Measurements from ENCODE around the gene UBE4B. TPM values are rescaled to one million over a fixed set of nuclear protein-coding genes. Genes with fewer than 3 reads are reported as not detected.

UBE4B gene
- total and polyA plus RNA-seq, 2 of the 4 experiments (the other 2 are of a cell fraction): 26.5 to 39.3 TPM

- POLR2A ChIA-PET (ENCODE audit: unreplicated experiment): interaction anchor here (0.6 kb wide), 1 partner anchor 55 kb away, joined by 5 read pairs; no protein-coding TSS in a partner anchor
- ATAC-seq (ENCODE audit: low read depth): no peak
Measured at GRCh38 chr1:10213186-10213705, 180.5 kb downstream of the UBE4B start.

More at GRCh38 chr1:10213186-10213705, 180.5 kb downstream of the UBE4B start:
- CTCF ChIA-PET: no interaction called here
- BruUV-seq (replicated peaks): no TSS peak
- Histone ChIP-seq H3K56ac (ENCODE audit: extremely low read depth, insufficient read depth, low read length) (no peak overlapping the region), H3K9me3 (ENCODE audit: control insufficient read depth, insufficient read depth, low read length) (no peaks in the 10 kb centered on the region), H2BK15ac (ENCODE audit: low read depth, low read length) (no peak overlapping the region), H3K9ac (ENCODE audit: low read depth, low read length) (no peak overlapping the region), H3K23ac (ENCODE audit: low read depth, low read length) (no peak overlapping the region), H3K4me2 (ENCODE audit: low read depth, low read length) (no peak overlapping the region), H3K9me1 (ENCODE audit: insufficient read depth, low read length) (peaks cover 17% of the 10 kb centered on the region; the same call in 1 of the 2 replicates), H4K8ac (ENCODE audit: low read depth in 2 of 2, low read length in 2 of 2) (no peak overlapping the region), H2AK9ac (replicated peaks; ENCODE audit: low read depth, low read length, poor library complexity) (no peak overlapping the region), H4K20me1 (ENCODE audit: insufficient read depth, low read length) (peaks cover 59% of the 10 kb centered on the region), H3K36me3 (ENCODE audit: control insufficient read depth, insufficient read depth, low read length) (no peaks in the 10 kb centered on the region), H2BK120ac (ENCODE audit: low read depth, low read length) (no peak overlapping the region), H4K91ac (ENCODE audit: insufficient read depth, low read depth, low read length) (no peak overlapping the region), H3K4me3 (ENCODE audit: insufficient read depth, low read depth, low read length) (no peak overlapping the region), H3K27ac (ENCODE audit: insufficient read depth, low read length) (no peak overlapping the region), H2AFZ (replicated peaks; ENCODE audit: low read length, poor library complexity) (no peak overlapping the region), H3K14ac (replicated peaks; ENCODE audit: low read depth, low read length) (no peak overlapping the region), H3K4ac (ENCODE audit: low read depth, low read length) (no peak overlapping the region), H2BK20ac (ENCODE audit: low read depth, low read length) (no peak overlapping the region), H3K79me1 (ENCODE audit: low read depth in 1 of 2, low read length in 2 of 2) (peaks cover 0 to 49% of the 10 kb centered on the region in 2 experiments; a peak in 2 of 4 replicates), H4K5ac (ENCODE audit: low read depth, low read length) (no peak overlapping the region), H2AK5ac (ENCODE audit: low read depth, low read length) (no peak overlapping the region), H3K4me1 (ENCODE audit: control insufficient read depth, insufficient read depth, low read length) (peaks cover 15% of the 10 kb centered on the region), H3K27me3 (ENCODE audit: control insufficient read depth, insufficient read depth, low read length) (no peaks in the 10 kb centered on the region), H3K18ac (ENCODE audit: low read depth, low read length) (no peak overlapping the region), H2BK5ac (ENCODE audit: low read depth, low read length, poor library complexity, severe bottlenecking) (no peak overlapping the region)
- in situ Hi-C loops (cut with MboI; ENCODE audit: low sequenced_read_pairs): no loop called here
- no peak for DNase-seq
- WGBS, 2 experiments (ENCODE audit: extremely low coverage in 2 of 2, insufficient read length in 1 of 2): no CpG with 5 or more reads among the region's 3 CpGs
- dilution Hi-C loops (cut with HindIII; ENCODE audit: low sequenced_read_pairs, unreplicated experiment): no loop called here
- TF ChIP-seq MXI1 (IDR thresholded peaks at IDR 0.05; ENCODE audit: borderline replicate concordance, low read depth, low read length) (no peak), CEBPB (IDR thresholded peaks at IDR 0.05; ENCODE audit: low read depth, low read length) (no peak)
- intact Hi-C loops (cut with micrococcal nuclease): loop anchor here (5.0 kb wide), 2 partner anchors 181 to 271 kb away; partner anchors contain the start of genes LZIC, NMNAT1 and UBE4B
